Calu3 (cell line): ENCODE data around the gene PRR5. TPM values are rescaled to one million over a fixed set of nuclear protein-coding genes. Genes with fewer than 3 reads are reported as not detected.

Experiments used
- BruUV-seq: library from RNA; stranded (reverse); fragments of 400-500 nt; replicated peaks from 2 replicates; lab custom pipeline; 2021; lab: Mats Ljungman, UMichigan
- CTCF ChIA-PET: fragments of 300-600 bp; sonication (Branson Sonifier 250); formaldehyde crosslinking; loops from one replicate; lab custom pipeline; 2022; ENCODE audit warnings: antibody characterized with exemption; lab: Charles Lee
- DNase-seq: peaks from one replicate; pipeline ENCODE4 v3.0.0; 2022
- H3K27ac Mint-ChIP-seq: one replicate; pipeline ENCODE4 v1.8.0; 2022; ENCODE audit warnings: mixed read lengths; ENCODE audit not compliant: unreplicated experiment
- H3K27me3 Mint-ChIP-seq: one replicate; pipeline ENCODE4 v1.8.0; 2022; ENCODE audit warnings: mixed read lengths; ENCODE audit not compliant: unreplicated experiment
- H3K36me3 Mint-ChIP-seq: one replicate; pipeline ENCODE4 v1.8.0; 2022; ENCODE audit warnings: mild to moderate bottlenecking, moderate library complexity, mixed read lengths; ENCODE audit not compliant: insufficient read depth, unreplicated experiment
- H3K4me1 Mint-ChIP-seq: one replicate; pipeline ENCODE4 v1.8.0; 2022; ENCODE audit warnings: mild to moderate bottlenecking, low read depth, mixed read lengths; ENCODE audit not compliant: unreplicated experiment
- H3K4me3 Mint-ChIP-seq: one replicate; pipeline ENCODE4 v1.8.0; 2022; ENCODE audit warnings: mild to moderate bottlenecking, low read depth, moderate library complexity, mixed read lengths; ENCODE audit not compliant: unreplicated experiment
- H3K9me3 Mint-ChIP-seq: one replicate; pipeline ENCODE4 v1.8.0; 2022; ENCODE audit warnings: low read depth, mixed read lengths; ENCODE audit not compliant: unreplicated experiment
- CTCF ChIP-seq: fragments of 200-600 bp; IDR thresholded peaks from one replicate; pipeline ENCODE4 v1.8.0; 2022; ENCODE audit warnings: antibody characterized with exemption; ENCODE audit not compliant: unreplicated experiment
- intact Hi-C: fragments of 100-400 bp; cut with micrococcal nuclease; formaldehyde crosslinking; loops from one replicate; pipeline ENCODE4 v1.10.0; 2022; ENCODE audit not compliant: unreplicated experiment
- total RNA-seq: library from RNA; stranded (reverse); gene quantifications from 2 replicates; pipeline ENCODE4 v1.2.3, GENCODE V29; 2022

Gene PRR5
- total RNA-seq, 1 experiment from 2014 or later = 12.5 TPM

GRCh38 chr22:44740307-44740706 lies 38.3 kb downstream of the PRR5 start:
- peaks cover 31% of the 10 kb centered on the region for H3K4me1 Mint-ChIP-seq
- peak overlapping the region; percentile 87 for H3K27ac Mint-ChIP-seq
- DNase-seq = no peak
- CTCF ChIA-PET = interaction anchor here (0.5 to 0.6 kb wide), 2 partner anchors 48 to 166 kb away, joined by 3 to 6 read pairs; no protein-coding TSS in a partner anchor
- no peaks in the 10 kb centered on the region for H3K27me3 Mint-ChIP-seq
- TF ChIP-seq CTCF = no peak
- H3K36me3 Mint-ChIP-seq = peaks cover 21% of the 10 kb centered on the region
- BruUV-seq = no TSS peak
- H3K4me3 Mint-ChIP-seq = peak overlapping the region; percentile 43
- no peaks in the 10 kb centered on the region for H3K9me3 Mint-ChIP-seq
- intact Hi-C loops = no loop called here

- no TSS peak for BruUV-seq
- DNase-seq = no peak
- intact Hi-C loops = no loop called here
- no peaks in the 10 kb centered on the region for H3K9me3 Mint-ChIP-seq
- CTCF ChIA-PET = interaction anchor here (0.5 kb wide), 1 partner anchor 11 kb away, joined by 5 read pairs; no protein-coding TSS in a partner anchor
- no peaks in the 10 kb centered on the region for H3K27me3 Mint-ChIP-seq
- peaks cover 31% of the 10 kb centered on the region for H3K36me3 Mint-ChIP-seq
- no peak overlapping the region for H3K27ac Mint-ChIP-seq
- peaks cover 31% of the 10 kb centered on the region for H3K4me1 Mint-ChIP-seq
- no peak for TF ChIP-seq CTCF
- H3K4me3 Mint-ChIP-seq = no peak overlapping the region
Observed at GRCh38 chr22:44741929-44742328, 39.9 kb downstream of the PRR5 start.

GRCh38 chr22:44743247-44743646 lies 41.2 kb downstream of the PRR5 start:
- no peak for DNase-seq
- Mint-ChIP-seq H3K4me1 (peaks cover 35% of the 10 kb centered on the region), H3K27ac (no peak overlapping the region), H3K27me3 (no peaks in the 10 kb centered on the region), H3K4me3 (no peak overlapping the region), H3K9me3 (no peaks in the 10 kb centered on the region), H3K36me3 (peaks cover 23% of the 10 kb centered on the region)
- TF ChIP-seq CTCF = no peak
- no TSS peak for BruUV-seq
- intact Hi-C loops = no loop called here
- CTCF ChIA-PET = no interaction called here

GRCh38 chr22:44743804-44744211 lies 41.8 kb downstream of the PRR5 start:
- Mint-ChIP-seq H3K9me3 (no peaks in the 10 kb centered on the region), H3K4me3 (no peak overlapping the region), H3K4me1 (peaks cover 35% of the 10 kb centered on the region), H3K36me3 (peaks cover 21% of the 10 kb centered on the region), H3K27me3 (no peaks in the 10 kb centered on the region), H3K27ac (no peak overlapping the region)
- no TSS peak for BruUV-seq
- CTCF ChIA-PET = no interaction called here
- intact Hi-C loops = no loop called here
- DNase-seq = no peak
- TF ChIP-seq CTCF = no peak
